RWPE1 (cell line): Measurements from ENCODE around the gene ADGRV1.

Experiments
- CTCF ChIA-PET: fragments of 350-600 bp; sonication (Branson Sonifier 250); formaldehyde crosslinking; extraction: SDS; loops from one replicate; lab custom pipeline; 2021; lab: Yijun Ruan, JAX
- POLR2A ChIA-PET: fragments of 400-600 bp; formaldehyde crosslinking; extraction: SDS; loops from one replicate; lab custom pipeline; 2020; ENCODE audit warnings: antibody characterized with exemption; ENCODE audit not compliant: low non-redundant PET; lab: Yijun Ruan, JAX
- DNase-seq: peaks from one replicate; pipeline ENCODE4 v3.0.0; 2012; ENCODE audit warnings: low spot score
- H3K27ac ChIP-seq: fragments of 450-650 bp; 2 replicates; pipeline ENCODE4 v1.5.1; 2017
- CTCF ChIP-seq: fragments of 450-650 bp; conservative IDR thresholded peaks from 2 replicates; pipeline ENCODE4 v1.5.1; 2017; ENCODE audit warnings: low read depth, mild to moderate bottlenecking

The ADGRV1 gene

GRCh38 chr5:91109634-91110033 lies 551.0 kb downstream of the ADGRV1 start:
- DNase-seq: no peak
- POLR2A ChIA-PET: no interaction called here
- TF ChIP-seq CTCF: no peak
- H3K27ac ChIP-seq: no peak overlapping the region
- CTCF ChIA-PET: interaction anchor here (0.5 kb wide), 1 partner anchor 178 kb away, joined by 4 read pairs; no protein-coding TSS in a partner anchor

GRCh38 chr5:91110686-91111085 lies 552.1 kb downstream of the ADGRV1 start:
- ChIA-PET POLR2A (no interaction called here), CTCF (no interaction called here)
- TF ChIP-seq CTCF: no peak
- DNase-seq: no peak
- H3K27ac ChIP-seq: no peak overlapping the region

- H3K27ac ChIP-seq: no peak overlapping the region
- ChIA-PET CTCF (interaction anchor here (0.7 kb wide), 2 partner anchors 58 to 375 kb away, joined by 3 to 4 read pairs; no protein-coding TSS in a partner anchor), POLR2A (no interaction called here)
- TF ChIP-seq CTCF: no peak
- DNase-seq: no peak
Measured at GRCh38 chr5:91111473-91112238, 553.1 kb downstream of the ADGRV1 start.

GRCh38 chr5:91114658-91115057 lies 556.1 kb downstream of the ADGRV1 start:
- no peak overlapping the region for H3K27ac ChIP-seq
- DNase-seq: no peak
- no peak for TF ChIP-seq CTCF
- ChIA-PET POLR2A (no interaction called here), CTCF (no interaction called here)

- H3K27ac ChIP-seq: no peak overlapping the region
- CTCF ChIA-PET: no interaction called here
- no peak for TF ChIP-seq CTCF
- no peak for DNase-seq
- POLR2A ChIA-PET: no interaction called here
Measured at GRCh38 chr5:91118354-91118753, 559.8 kb downstream of the ADGRV1 start.

- CTCF ChIA-PET: interaction anchor here (1.1 kb wide), 1 partner anchor 266 kb away, joined by 4 read pairs; no protein-coding TSS in a partner anchor
- POLR2A ChIA-PET: no interaction called here
- TF ChIP-seq CTCF: no peak
Measured at GRCh38 chr5:91118796-91119195, 560.2 kb downstream of the ADGRV1 start.

More at GRCh38 chr5:91118796-91119195, 560.2 kb downstream of the ADGRV1 start:
- H3K27ac ChIP-seq: no peak overlapping the region
- no peak for DNase-seq
